Fibroblast of villous mesenchyme (primary cell): ENCODE measurements around the gene LSR. TPM values are rescaled to one million over a fixed set of nuclear protein-coding genes. Genes with fewer than 3 reads are reported as not detected.

ENCODE experiments used
- DNase-seq: peaks from one replicate; pipeline ENCODE4 v3.0.0-alpha.2; 2010; ENCODE audit warnings: low read depth
- H3K4me3 ChIP-seq: 2 replicates; pipeline ENCODE4 v1.5.1; 2011; ENCODE audit warnings: low read depth, mild to moderate bottlenecking, low read length
- CTCF ChIP-seq: IDR thresholded peaks from 2 replicates; pipeline ENCODE4 v1.5.1; 2012; ENCODE audit warnings: low read depth, mild to moderate bottlenecking, low read length; ENCODE audit not compliant: insufficient read depth
- total RNA-seq: library from RNA; depleted of rRNA; stranded (reverse); fragments of >200 nt; gene quantifications from 2 replicates; pipeline ENCODE4 v1.2.3, GENCODE V29; 2012

The LSR gene
- total RNA-seq, 1 donor: 0.86 TPM

- no peak for TF ChIP-seq CTCF
- DNase-seq: no peak
- H3K4me3 ChIP-seq: no peak overlapping the region
Observed at GRCh38 chr19:35295792-35296462, 47.1 kb downstream of the LSR start.

- TF ChIP-seq CTCF: no peak
- DNase-seq: no peak
- H3K4me3 ChIP-seq: no peak overlapping the region
Observed at GRCh38 chr19:35296644-35297514, 48.1 kb downstream of the LSR start.

- DNase-seq: no peak
- TF ChIP-seq CTCF: no peak
- H3K4me3 ChIP-seq: no peak overlapping the region
Observed at GRCh38 chr19:35297515-35297848, 48.7 kb downstream of the LSR start.

GRCh38 chr19:35297922-35298321 is 49.1 kb downstream of the LSR start:
- H3K4me3 ChIP-seq: no peak overlapping the region
- no peak for TF ChIP-seq CTCF
- DNase-seq: no peak

- no peak for TF ChIP-seq CTCF
- H3K4me3 ChIP-seq: no peak overlapping the region
- DNase-seq: no peak
Observed at GRCh38 chr19:35298561-35298972, 49.8 kb downstream of the LSR start.

- no peak for TF ChIP-seq CTCF
- DNase-seq: no peak
- no peak overlapping the region for H3K4me3 ChIP-seq
Observed at GRCh38 chr19:35299523-35300338, 50.9 kb downstream of the LSR start.
